ENCODE data around the gene VPS26A. TPM values are rescaled to one million over a fixed set of nuclear protein-coding genes. Genes with fewer than 3 reads are reported as not detected.

VPS26A gene
- total and polyA plus RNA-seq, 2 donors (not counting 3 experiments of a cell fraction or from before 2014, with no cell fraction given), result 11.7 to 60.3 TPM

DNA sequence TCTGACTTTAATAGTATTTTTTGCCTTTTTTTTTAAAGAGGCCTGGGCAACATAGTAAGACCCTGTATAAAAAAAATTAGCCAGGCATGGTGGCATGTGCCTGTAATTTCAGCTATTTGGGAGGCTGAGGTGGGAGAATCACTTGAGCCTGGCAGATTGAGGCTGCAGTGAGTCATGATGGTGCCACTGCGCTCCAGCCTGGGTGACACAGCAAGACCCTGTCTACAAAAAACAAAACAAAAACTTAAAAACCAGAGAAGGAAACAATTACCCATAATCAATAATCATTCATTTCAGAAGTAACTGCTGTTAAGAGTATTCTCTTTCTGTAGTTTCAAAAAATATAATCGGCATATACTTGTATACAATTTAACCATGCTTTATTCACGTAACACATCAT, 28.0 kb downstream of the VPS26A start:
- H3K27ac ChIP-seq (ENCODE audit: insufficient read depth, low read depth, low read length), result no peak overlapping the region
- peaks cover 3% of the 10 kb centered on the region for H4K20me1 ChIP-seq (replicated peaks; ENCODE audit: control insufficient read depth, extremely low read depth, insufficient read depth, low read length)
- no peak overlapping the region for H3K4me2 ChIP-seq (ENCODE audit: insufficient read depth, low read length)
- H3K9me1 ChIP-seq (replicated peaks; ENCODE audit: control insufficient read depth, extremely low read depth, insufficient read depth, low read length), result no peaks in the 10 kb centered on the region
- peaks cover 41% of the 10 kb centered on the region for H3K79me2 ChIP-seq (ENCODE audit: control insufficient read depth, insufficient read depth, low read length)
- no peak overlapping the region for H3K4me3 ChIP-seq (replicated peaks in 1 of 3; ENCODE audit: insufficient read depth in 1 of 3, low read depth in 1 of 3, low read length in 3 of 3)
- no peaks in the 10 kb centered on the region for H3K36me3 ChIP-seq (ENCODE audit: control insufficient read depth in 2 of 2, extremely low read depth in 1 of 2, insufficient read depth in 2 of 2, low read length in 2 of 2)
- intact Hi-C loops (cut with micrococcal nuclease) (no loop called here), dilution Hi-C loops (cut with MboI; ENCODE audit: extremely low pct_ligation_motif_present, low sequenced_read_pairs) (no loop called here)
- no peaks in the 10 kb centered on the region for H3K9me3 ChIP-seq (replicated peaks; ENCODE audit: control insufficient read depth, insufficient read depth, low read length)
- no peak overlapping the region for H2AFZ ChIP-seq (ENCODE audit: low read depth, low read length)
- no TSS peak for BruUV-seq (replicated peaks)
- DNase-seq (ENCODE audit: low read depth, low spot score), result no peak
- H3K4me1 ChIP-seq (ENCODE audit: control insufficient read depth, extremely low read depth, insufficient read depth, low read length), result no peaks in the 10 kb centered on the region
- no peaks in the 10 kb centered on the region for H3K27me3 ChIP-seq (ENCODE audit: control insufficient read depth in 2 of 2, insufficient read depth in 2 of 2, low read length in 2 of 2)
- FAIRE-seq, result no peak
- TF ChIP-seq EZH2 (IDR thresholded peaks at IDR 0.05; ENCODE audit: borderline replicate concordance, low read depth, low read length, severe bottlenecking) (no peak), POLR2AphosphoS5 (IDR thresholded peaks at IDR 0.05; ENCODE audit: insufficient read depth, low read depth, low read length) (no peak), POLR2A (IDR thresholded peaks at IDR 0.05; ENCODE audit: low read depth, low read length) (no peak), CTCF (IDR thresholded peaks at IDR 0.05; ENCODE audit: extremely low read depth in 1 of 2, insufficient read depth in 1 of 2, low read depth in 1 of 2, low read length in 2 of 2) (no peak)
- ChIA-PET CTCF (no interaction called here), POLR2A (interaction anchor here (0.6 kb wide), 1 partner anchor 55 kb away, joined by 4 read pairs; no protein-coding TSS in a partner anchor)
- no peak overlapping the region for H3K9ac ChIP-seq (replicated peaks; ENCODE audit: extremely low read depth, insufficient read depth, low read length)

- peaks cover 0 to 3% of the 10 kb centered on the region in 2 experiments for H3K36me3 ChIP-seq (ENCODE audit: control insufficient read depth in 2 of 2, extremely low read depth in 1 of 2, insufficient read depth in 2 of 2, low read length in 2 of 2)
- dilution Hi-C loops (cut with MboI; ENCODE audit: extremely low pct_ligation_motif_present, low sequenced_read_pairs), result no loop called here
- BruUV-seq (replicated peaks), result no TSS peak
- H3K9me1 ChIP-seq (replicated peaks; ENCODE audit: control insufficient read depth, extremely low read depth, insufficient read depth, low read length), result no peaks in the 10 kb centered on the region
- no peak overlapping the region for H3K4me3 ChIP-seq (replicated peaks in 1 of 3; ENCODE audit: insufficient read depth in 1 of 3, low read depth in 1 of 3, low read length in 3 of 3)
- H3K79me2 ChIP-seq (ENCODE audit: control insufficient read depth, insufficient read depth, low read length), result peaks cover 39% of the 10 kb centered on the region
- FAIRE-seq, result no peak
- no peak for DNase-seq (ENCODE audit: low read depth, low spot score)
- TF ChIP-seq CTCF (IDR thresholded peaks at IDR 0.05; ENCODE audit: extremely low read depth in 1 of 2, insufficient read depth in 1 of 2, low read depth in 1 of 2, low read length in 2 of 2) (no peak), POLR2AphosphoS5 (IDR thresholded peaks at IDR 0.05; ENCODE audit: insufficient read depth, low read depth, low read length) (no peak), FOS (IDR thresholded peaks at IDR 0.05; ENCODE audit: borderline replicate concordance, insufficient read depth, low read length) (no peak), POLR2A (IDR thresholded peaks at IDR 0.05; ENCODE audit: low read depth, low read length) (no peak), JUN (IDR thresholded peaks at IDR 0.05; ENCODE audit: borderline replicate concordance, insufficient read depth, insufficient read length, low read depth) (no peak), EZH2 (IDR thresholded peaks at IDR 0.05; ENCODE audit: borderline replicate concordance, low read depth, low read length, severe bottlenecking) (no peak), MYC (IDR thresholded peaks at IDR 0.05; ENCODE audit: low read depth, low read length) (no peak), GATA2 (IDR thresholded peaks at IDR 0.05; ENCODE audit: insufficient read depth, insufficient read length, low read depth, low read length) (no peak)
- TF ChIP-seq, protein P1, sequence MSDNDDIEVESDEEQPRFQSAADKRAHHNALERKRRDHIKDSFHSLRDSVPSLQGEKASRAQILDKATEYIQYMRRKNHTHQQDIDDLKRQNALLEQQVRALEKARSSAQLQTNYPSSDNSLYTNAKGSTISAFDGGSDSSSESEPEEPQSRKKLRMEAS (IDR thresholded peaks at IDR 0.05; ENCODE audit: insufficient read depth, insufficient read length), result no peak
- no peak overlapping the region for H2AFZ ChIP-seq (ENCODE audit: low read depth, low read length)
- intact Hi-C loops (cut with micrococcal nuclease), result no loop called here
- ChIA-PET POLR2A (no interaction called here), CTCF (interaction anchor here (1.0 kb wide), 1 partner anchor 148 kb away, joined by 3 read pairs; no protein-coding TSS in a partner anchor)
- no peaks in the 10 kb centered on the region for H3K27me3 ChIP-seq (ENCODE audit: control insufficient read depth in 2 of 2, insufficient read depth in 2 of 2, low read length in 2 of 2)
- H3K4me2 ChIP-seq (ENCODE audit: insufficient read depth, low read length), result no peak overlapping the region
- no peak overlapping the region for H3K9ac ChIP-seq (replicated peaks; ENCODE audit: extremely low read depth, insufficient read depth, low read length)
- peaks cover 3% of the 10 kb centered on the region for H4K20me1 ChIP-seq (replicated peaks; ENCODE audit: control insufficient read depth, extremely low read depth, insufficient read depth, low read length)
- no peak overlapping the region for H3K27ac ChIP-seq (ENCODE audit: insufficient read depth, low read depth, low read length)
- H3K9me3 ChIP-seq (replicated peaks; ENCODE audit: control insufficient read depth, insufficient read depth, low read length), result no peaks in the 10 kb centered on the region
- no peaks in the 10 kb centered on the region for H3K4me1 ChIP-seq (ENCODE audit: control insufficient read depth, extremely low read depth, insufficient read depth, low read length)
Observed at GRCh38 chr10:69153227-69153626, 29.2 kb downstream of the VPS26A start.
